Ramos (cell line): ENCODE results near the gene POLH.
"Not testable (repeated sequence)": the region's sequence is repeated elsewhere in the genome, so short reads cannot be mapped to it uniquely, and the experiment has no call there.

Source experiments
- in situ Hi-C: fragments of 300-500 bp; cut with MboI; formaldehyde crosslinking; loops from one replicate; pipeline ENCODE4 v1.14.3; 2022; ENCODE audit warnings: low sequenced_read_pairs; ENCODE audit not compliant: unreplicated experiment

The POLH gene

GRCh38 chr6:43629104-43629504 is 53.1 kb downstream of the POLH start, which contains the start of gene GTPBP2:
Gene GTPBP2, minus strand, starts transcription at chr6:43629264. Its CDS starts 102 bp downstream, at chr6:43629162.
- in situ Hi-C loops = no loop called here

GRCh38 chr6:43629505-43630300 is 53.7 kb downstream of the POLH start:
- in situ Hi-C loops = no loop called here

GRCh38 chr6:43630980-43631619 is 55.1 kb downstream of the POLH start:
- in situ Hi-C loops = no loop called here

GRCh38 chr6:43633002-43633401 is 57.0 kb downstream of the POLH start:
- in situ Hi-C loops = not testable (repeated sequence)

- in situ Hi-C loops = no loop called here
These were observed 58.8 kb downstream of the POLH start for GRCh38 chr6:43634702-43635303.

DNA sequence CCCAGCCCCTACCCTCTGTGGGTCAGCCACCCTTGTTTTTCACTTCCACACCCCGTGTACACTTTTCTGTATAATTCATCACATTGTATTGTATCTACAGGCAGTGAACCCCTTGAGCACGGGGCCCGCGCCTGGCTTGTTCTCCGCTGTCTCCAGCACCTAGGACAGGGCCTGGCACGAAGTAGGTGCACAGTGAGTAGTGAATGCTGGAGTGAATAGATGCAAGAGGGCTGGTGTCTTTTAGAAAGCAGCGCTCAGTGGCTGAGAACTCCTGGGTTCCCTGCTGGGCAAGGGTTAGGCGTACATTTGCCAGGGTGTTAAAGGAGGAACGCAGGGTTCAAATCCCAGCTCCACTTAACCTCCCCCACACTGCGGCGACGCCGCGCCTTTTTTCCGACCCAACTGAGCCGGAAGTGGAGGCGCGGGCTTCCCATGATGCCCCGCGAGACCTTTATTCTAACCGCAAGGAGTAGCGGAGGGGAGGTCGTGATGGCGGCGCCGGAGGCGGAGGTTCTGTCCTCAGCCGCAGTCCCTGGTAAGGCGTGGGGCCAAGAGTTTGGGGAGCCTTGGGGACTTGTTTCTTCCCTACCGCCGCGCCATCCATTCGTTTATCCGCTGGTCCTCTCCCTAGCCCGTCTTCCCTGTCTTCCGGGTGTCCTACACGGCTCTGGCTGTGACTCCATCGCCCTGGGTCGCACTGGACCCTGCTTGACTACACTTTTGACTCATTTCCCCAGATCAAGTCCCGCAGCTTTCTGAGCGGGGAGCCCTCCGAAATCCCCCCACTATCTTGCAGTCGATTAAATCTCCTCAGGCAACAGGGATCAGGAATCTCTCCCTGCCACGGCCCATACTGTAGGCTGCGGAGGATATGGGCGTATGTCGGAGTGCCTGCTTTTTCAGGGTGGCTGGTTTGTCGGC is 59.7 kb downstream of the POLH start, which contains the start of gene MAD2L1BP:
TSS of gene MAD2L1BP (plus strand) at position 454 of the 921 bp plus-strand sequence. CDS start at position 490, 36 bp downstream.
- in situ Hi-C loops = no loop called here

DNA sequence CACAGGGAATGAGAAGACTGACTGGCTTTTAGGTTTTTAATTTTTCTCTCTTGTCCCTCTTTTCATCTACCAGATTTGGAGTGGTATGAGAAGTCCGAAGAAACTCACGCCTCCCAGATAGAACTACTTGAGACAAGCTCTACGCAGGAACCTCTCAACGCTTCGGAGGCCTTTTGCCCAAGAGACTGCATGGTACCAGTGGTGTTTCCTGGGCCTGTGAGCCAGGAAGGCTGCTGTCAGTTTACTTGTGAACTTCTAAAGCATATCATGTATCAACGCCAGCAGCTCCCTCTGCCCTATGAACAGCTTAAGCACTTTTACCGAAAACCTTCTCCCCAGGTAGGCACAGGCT is 60.3 kb downstream of the POLH start:
- in situ Hi-C loops = no loop called here

GRCh38 chr6:43639984-43640800 is 64.2 kb downstream of the POLH start:
- in situ Hi-C loops = no loop called here

DNA sequence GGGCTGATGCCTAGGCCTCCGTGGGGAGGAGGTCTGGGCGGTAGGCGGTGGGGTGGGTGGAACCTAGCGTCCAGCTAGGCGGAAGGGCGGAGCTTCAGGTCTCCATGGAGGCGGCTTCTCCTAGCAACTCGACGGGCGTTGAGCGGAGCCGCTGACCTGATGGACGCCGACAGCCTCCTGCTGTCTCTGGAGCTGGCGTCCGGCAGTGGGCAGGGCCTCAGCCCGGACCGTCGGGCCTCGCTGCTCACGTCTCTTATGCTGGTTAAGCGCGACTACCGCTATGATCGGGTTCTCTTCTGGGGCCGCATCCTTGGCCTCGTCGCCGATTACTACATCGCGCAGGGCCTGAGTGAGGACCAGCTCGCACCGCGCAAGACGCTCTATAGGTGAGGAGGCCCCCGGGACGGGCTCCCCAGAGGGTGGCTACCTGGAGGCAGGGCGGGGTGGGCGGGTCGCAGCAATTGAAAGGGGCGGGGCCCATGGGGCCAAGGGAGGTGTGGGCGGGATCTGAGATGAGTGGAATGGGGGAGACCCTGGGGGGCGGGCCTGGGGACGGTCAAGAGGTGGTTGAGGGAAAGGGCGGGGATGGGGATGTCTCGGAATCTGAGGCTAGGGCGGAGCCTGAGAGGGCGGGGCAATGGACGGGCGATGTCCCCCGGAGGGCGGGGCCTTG is 69.1 kb downstream of the POLH start, which contains the start of gene RSPH9:
TSS of gene RSPH9 (plus strand) at position 97 of the 673 bp plus-strand sequence. CDS start at position 160, 63 bp downstream.
- in situ Hi-C loops = no loop called here

DNA sequence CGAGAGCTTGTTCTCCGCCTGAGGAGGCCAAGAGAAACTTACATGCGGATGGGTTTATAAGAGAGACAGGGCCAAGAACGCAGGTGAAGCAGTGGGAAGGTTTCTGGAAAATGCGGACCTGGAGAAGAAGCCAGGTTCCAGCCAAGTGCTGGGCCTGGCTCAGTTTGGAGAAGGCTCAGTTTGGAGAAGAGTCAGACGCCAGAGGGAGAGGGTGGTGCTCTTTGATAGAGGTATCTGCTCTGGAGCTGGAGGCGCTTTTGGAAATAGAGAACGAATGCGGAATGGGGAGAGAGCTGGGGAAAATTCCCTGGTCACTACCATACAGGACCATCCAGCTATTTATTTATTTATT is 69.6 kb downstream of the POLH start:
- in situ Hi-C loops = no loop called here

GRCh38 chr6:43647613-43648012 is 71.6 kb downstream of the POLH start:
- in situ Hi-C loops = no loop called here

- in situ Hi-C loops = no loop called here
These were observed 72.3 kb downstream of the POLH start for GRCh38 chr6:43648248-43648647.

DNA sequence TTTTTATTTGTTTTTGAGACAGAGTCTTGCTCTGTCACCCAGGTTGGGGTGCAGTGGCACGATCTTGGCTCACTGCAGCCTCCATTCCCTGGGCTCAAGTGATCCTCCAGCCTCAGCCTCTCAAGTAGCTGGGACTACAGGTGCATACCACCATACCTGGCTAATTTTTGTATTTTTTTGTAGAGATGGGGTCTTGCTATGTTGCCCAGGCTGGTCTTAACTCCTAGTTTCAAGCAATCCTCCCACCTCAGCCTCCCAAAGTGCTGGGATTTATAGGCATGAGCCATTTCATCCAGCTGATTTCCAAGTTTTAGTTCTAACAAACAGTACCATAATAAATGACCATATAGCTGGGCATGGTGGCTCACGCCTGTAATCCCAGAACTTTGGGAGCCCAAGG is 76.8 kb downstream of the POLH start:
- in situ Hi-C loops = not testable (repeated sequence)

DNA sequence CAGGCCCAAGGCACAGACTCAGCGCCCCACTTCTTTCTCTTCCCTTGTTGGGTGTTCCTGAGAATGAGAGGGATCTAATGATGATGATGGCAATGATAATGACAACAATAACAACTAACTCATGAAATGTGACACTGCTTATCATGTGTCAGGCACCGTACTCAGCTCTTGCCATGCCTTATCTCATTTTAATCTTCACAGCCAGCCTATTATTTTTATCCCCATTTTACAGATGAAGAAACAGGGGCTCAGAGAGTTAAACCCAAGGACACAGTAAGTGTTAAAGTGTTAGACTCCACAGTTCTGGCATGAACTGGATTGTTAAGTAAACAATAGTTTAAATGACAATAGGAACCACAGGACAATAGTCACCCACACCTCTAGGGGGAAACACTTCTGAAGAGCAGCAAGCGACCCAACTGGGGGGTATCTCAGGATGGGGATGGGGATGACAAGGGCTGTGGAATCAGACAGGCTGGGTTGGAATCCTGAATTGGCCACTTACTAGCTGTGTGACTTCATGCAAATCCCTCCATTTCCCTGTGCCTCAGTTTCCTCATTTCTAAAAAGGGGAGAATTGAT is 81.3 kb downstream of the POLH start:
- in situ Hi-C loops = no loop called here

GRCh38 chr6:43658161-43658560 is 82.2 kb downstream of the POLH start:
- in situ Hi-C loops = no loop called here

DNA sequence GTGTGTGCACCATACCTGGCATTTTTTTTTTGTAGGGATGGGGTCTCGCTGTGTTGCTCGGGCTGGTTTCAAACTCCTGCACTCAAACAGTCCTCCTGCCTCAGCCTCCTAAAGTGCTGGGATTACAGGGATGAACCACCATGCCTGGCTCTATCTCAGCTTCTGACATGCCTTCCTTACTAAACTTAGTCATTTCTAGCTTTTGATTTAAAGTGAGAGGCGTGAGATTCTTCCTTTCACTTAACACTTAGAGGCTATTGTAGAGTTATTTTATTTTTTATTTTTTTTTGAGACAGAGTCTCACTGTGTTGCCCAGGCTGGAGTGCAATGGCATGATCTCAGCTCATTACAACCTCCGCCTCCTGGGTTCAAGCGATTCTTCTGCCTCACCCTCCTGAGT is 87.0 kb downstream of the POLH start:
- in situ Hi-C loops = loop anchor here (10.0 kb wide), 2 partner anchors 102 to 422 kb away; no protein-coding TSS in a partner anchor
